GM12891 (cell line): ENCODE data around the gene OTULINL.

ENCODE experiments used
- DNase-seq: peaks from one replicate; pipeline ENCODE4 v3.0.0; 2011; ENCODE audit warnings: low spot score; ENCODE audit not compliant: insufficient read length
- FAIRE-seq: peaks from 2 replicates; lab custom pipeline; 2011; peaks lifted over from hg19 to GRCh38; lab: Jason Lieb, UNC
- PAX5 ChIP-seq: IDR thresholded peaks from 2 replicates; pipeline ENCODE4 v1.6.1; 2011; ENCODE audit warnings: low read length, moderate library complexity, mild to moderate bottlenecking; ENCODE audit not compliant: insufficient read depth, severe bottlenecking
- POLR2A ChIP-seq: IDR thresholded peaks from 2 replicates; pipeline ENCODE4 v1.6.1; 2011; ENCODE audit warnings: low read depth, low read length, control low read depth
- POLR2AphosphoS5 ChIP-seq: IDR thresholded peaks from 2 replicates; pipeline ENCODE4 v1.6.1; 2011; ENCODE audit warnings: low read depth, low read length, control low read depth
- POU2F2 ChIP-seq: IDR thresholded peaks from 2 replicates; pipeline ENCODE4 v1.6.1; 2011; ENCODE audit warnings: low read depth, mild to moderate bottlenecking, control low read depth, low read length, moderate library complexity
- SPI1 ChIP-seq: IDR thresholded peaks from 2 replicates; pipeline ENCODE4 v1.6.1; 2011; ENCODE audit warnings: low read depth, low read length, control low read depth
- TAF1 ChIP-seq: IDR thresholded peaks from 2 replicates; pipeline ENCODE4 v1.6.1; 2011; ENCODE audit warnings: low read depth, low read length, control low read depth

OTULINL gene

GRCh38 chr5:14660833-14661232, 79.2 kb downstream of the OTULINL start:
- TF ChIP-seq POLR2AphosphoS5, result no peak
- no peak for TF ChIP-seq SPI1
- TF ChIP-seq POU2F2, result no peak
- TF ChIP-seq POLR2A, result no peak
- no peak for TF ChIP-seq PAX5
- TF ChIP-seq TAF1, result no peak
- DNase-seq (no peak), FAIRE-seq (no peak)
